D721Med (cell line): ENCODE measurements around the gene IRS2.

ENCODE experiments used
- DNase-seq: peaks from one replicate; pipeline ENCODE4 v3.0.0; 2011; ENCODE audit warnings: low spot score; ENCODE audit not compliant: insufficient read length
- FAIRE-seq: peaks from 2 replicates; lab custom pipeline; 2011; peaks lifted over from hg19 to GRCh38; lab: Jason Lieb, UNC
- TF ChIP-seq, protein P1 (sequence below): IDR thresholded peaks from 2 replicates; pipeline ENCODE4 v1.5.1; 2012; ENCODE audit warnings: mild to moderate bottlenecking, control low read depth; ENCODE audit not compliant: insufficient read depth; ENCODE audit errors: missing control alignments

IRS2 gene

DNA sequence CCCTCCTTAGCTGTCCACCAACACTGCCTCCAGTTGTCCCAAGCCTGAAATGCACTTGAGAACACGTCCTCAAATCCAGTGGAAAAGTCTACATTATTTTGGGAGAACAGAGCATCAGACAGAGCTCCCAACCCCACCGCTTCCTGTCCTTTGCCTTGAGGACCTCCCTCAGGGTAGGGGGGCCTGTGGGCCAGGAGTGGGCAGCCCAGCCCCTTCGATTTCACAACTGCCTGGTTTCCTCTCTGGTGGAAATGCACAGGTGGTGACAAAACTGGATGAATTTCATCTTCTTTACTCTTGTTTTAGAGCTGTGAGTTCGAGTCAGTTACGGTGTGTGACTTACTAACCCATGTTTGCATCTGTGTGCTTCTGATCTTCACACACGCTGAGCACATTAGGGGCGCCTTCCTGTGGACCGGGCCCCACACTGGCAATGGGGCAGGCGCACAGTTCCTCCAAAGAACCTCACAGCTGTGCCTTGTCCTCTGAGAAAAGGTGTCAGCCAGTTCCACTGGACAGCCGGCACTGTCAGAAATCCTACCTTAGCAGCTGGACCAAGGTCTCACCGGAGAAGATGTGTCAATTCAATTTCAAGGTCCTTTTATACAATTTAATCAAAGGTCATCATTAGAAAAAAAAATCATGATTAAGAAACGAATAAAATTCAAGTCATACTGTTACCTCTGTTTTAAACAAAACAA lies 80.2 kb downstream of the IRS2 start:
- FAIRE-seq: no peak
- DNase-seq: no peak
- TF ChIP-seq, protein P1, sequence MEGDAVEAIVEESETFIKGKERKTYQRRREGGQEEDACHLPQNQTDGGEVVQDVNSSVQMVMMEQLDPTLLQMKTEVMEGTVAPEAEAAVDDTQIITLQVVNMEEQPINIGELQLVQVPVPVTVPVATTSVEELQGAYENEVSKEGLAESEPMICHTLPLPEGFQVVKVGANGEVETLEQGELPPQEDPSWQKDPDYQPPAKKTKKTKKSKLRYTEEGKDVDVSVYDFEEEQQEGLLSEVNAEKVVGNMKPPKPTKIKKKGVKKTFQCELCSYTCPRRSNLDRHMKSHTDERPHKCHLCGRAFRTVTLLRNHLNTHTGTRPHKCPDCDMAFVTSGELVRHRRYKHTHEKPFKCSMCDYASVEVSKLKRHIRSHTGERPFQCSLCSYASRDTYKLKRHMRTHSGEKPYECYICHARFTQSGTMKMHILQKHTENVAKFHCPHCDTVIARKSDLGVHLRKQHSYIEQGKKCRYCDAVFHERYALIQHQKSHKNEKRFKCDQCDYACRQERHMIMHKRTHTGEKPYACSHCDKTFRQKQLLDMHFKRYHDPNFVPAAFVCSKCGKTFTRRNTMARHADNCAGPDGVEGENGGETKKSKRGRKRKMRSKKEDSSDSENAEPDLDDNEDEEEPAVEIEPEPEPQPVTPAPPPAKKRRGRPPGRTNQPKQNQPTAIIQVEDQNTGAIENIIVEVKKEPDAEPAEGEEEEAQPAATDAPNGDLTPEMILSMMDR: no peak

DNA sequence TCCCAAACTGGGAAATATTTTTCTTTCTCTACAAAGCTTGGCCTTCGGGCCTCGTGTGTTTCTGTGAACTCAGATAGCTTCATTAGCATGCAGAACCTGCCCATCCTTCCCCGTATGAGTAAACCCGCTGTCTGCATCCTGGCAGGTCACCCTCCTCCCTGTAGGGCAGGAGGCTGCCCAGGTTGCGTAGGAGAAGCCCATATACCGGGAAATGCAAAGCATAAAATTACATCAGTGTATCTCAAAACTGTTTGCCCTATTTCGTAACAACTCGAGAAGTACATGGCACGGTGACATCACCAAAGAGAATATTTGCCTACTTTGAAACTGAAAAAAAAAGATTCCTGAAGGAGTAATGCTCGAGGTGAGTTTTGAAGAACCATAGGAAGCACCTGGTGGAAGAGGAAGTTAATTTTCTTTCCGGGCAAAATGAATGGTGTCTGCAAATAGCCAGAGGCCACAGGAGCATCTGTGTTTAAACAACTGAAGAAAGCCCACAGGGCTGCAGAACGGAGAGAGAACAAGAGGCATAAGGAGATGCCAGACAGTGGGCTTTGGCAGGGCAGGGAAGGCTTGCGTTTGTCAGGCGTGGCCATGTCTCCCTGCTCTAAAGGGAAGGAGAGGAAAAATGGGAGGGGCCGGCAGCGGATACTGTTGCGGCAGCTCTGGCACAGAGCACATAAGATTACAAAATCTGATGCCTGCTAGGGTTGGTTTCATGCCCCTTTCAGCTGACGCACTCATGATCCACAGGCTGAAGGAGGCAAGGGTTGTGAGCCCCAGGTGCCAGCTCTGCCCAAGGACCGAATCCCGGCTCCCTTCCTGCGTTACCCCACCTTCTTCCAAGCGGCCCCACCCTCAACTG lies 81.4 kb downstream of the IRS2 start:
- TF ChIP-seq, protein P1: no peak
- FAIRE-seq: no peak
- DNase-seq: no peak

DNA sequence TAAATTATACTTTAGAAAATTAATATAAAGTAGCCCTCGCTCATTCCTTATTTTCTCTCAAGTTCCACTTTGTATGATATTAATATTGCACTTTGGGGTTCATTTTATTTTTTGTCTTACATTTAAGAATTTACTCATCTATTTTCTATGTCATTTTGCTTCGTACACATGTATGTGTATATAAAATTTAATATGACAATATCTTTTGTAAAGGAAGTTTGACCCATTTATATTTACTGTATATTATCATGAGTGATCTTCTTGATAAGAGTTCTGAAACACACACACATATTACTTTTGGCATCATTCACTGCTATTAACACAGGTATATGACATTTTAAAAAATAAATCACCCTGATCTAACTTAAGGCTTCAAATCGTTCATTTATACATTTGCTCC lies 83.1 kb downstream of the IRS2 start:
- TF ChIP-seq, protein P1: no peak
- FAIRE-seq: no peak
- DNase-seq: no peak
